Liver (tissue), 9 donors: ENCODE measurements around the gene UFM1. TPM values are rescaled to one million over a fixed set of nuclear protein-coding genes. Genes with fewer than 3 reads are reported as not detected.

ENCODE experiments used
- DNase-seq: peaks from one replicate; pipeline ENCODE4 v3.0.0-alpha.2; 2017; ENCODE audit warnings: low spot score
- H3K27ac ChIP-seq, 2 donors: one replicate each; pipeline ENCODE4 v1.7.0; 2013; ENCODE audit warnings: inconsistent platforms in 2 of 2, low read length in 2 of 2, control low read depth in 1 of 2, low read depth in 1 of 2, mild to moderate bottlenecking in 1 of 2
- H3K27me3 ChIP-seq, 4 donors: one replicate each; pipeline versions ENCODE4 v1.6.1 to v1.7.0; 2013; ENCODE audit warnings: low read length in 3 of 4, inconsistent platforms in 1 of 4, mild to moderate bottlenecking in 1 of 4, moderate library complexity in 1 of 4; ENCODE audit not compliant: control insufficient read depth in 4 of 4, insufficient read depth in 4 of 4
- H3K36me3 ChIP-seq, 4 donors: one replicate each; pipeline versions ENCODE4 v1.6.1 to v1.7.0; 2013; ENCODE audit warnings: low read length in 3 of 4, mild to moderate bottlenecking in 3 of 4, low read depth in 1 of 4, moderate library complexity in 1 of 4; ENCODE audit not compliant: control insufficient read depth in 4 of 4, insufficient read depth in 3 of 4
- H3K4me1 ChIP-seq, 4 donors: one replicate each; pipeline versions ENCODE4 v1.6.1 to v1.7.0; 2013; ENCODE audit warnings: low read length in 3 of 4, mild to moderate bottlenecking in 3 of 4, moderate library complexity in 1 of 4; ENCODE audit not compliant: control insufficient read depth in 4 of 4, insufficient read depth in 4 of 4
- H3K4me3 ChIP-seq, 3 donors: one replicate each; pipeline versions ENCODE4 v1.6.1 to v1.7.0; 2013; ENCODE audit warnings: low read length in 3 of 3, control low read depth in 1 of 3, low read depth in 1 of 3, mild to moderate bottlenecking in 1 of 3
- H3K9ac ChIP-seq, 2 donors: one replicate each; pipeline ENCODE4 v1.7.0; 2013; ENCODE audit warnings: low read length in 2 of 2, mild to moderate bottlenecking in 2 of 2, moderate library complexity in 2 of 2, control low read depth in 1 of 2, low read depth in 1 of 2
- H3K9me3 ChIP-seq, 4 donors: one replicate each; pipeline versions ENCODE4 v1.6.1 to v1.7.0; 2013; ENCODE audit warnings: low read length in 3 of 4; ENCODE audit not compliant: control insufficient read depth in 4 of 4
- ATF3 ChIP-seq: IDR thresholded peaks from 2 replicates; pipeline ENCODE4 v1.6.1; 2016; ENCODE audit warnings: antibody characterized with exemption
- EGR1 ChIP-seq, 2 donors: IDR thresholded peaks; 2 replicates each; pipeline ENCODE4 v1.6.1; 2016 to 2018; ENCODE audit warnings: antibody characterized with exemption in 2 of 2, low read depth in 2 of 2
- FOXA1 ChIP-seq: IDR thresholded peaks from 2 replicates; pipeline ENCODE4 v1.6.1; 2016; ENCODE audit warnings: antibody characterized with exemption
- FOXA2 ChIP-seq: IDR thresholded peaks from 2 replicates; pipeline ENCODE4 v1.6.1; 2016; ENCODE audit warnings: antibody characterized with exemption
- GABPA ChIP-seq, 2 donors: IDR thresholded peaks in 1 of 2; conservative IDR thresholded peaks in 1 of 2; 2 replicates each; pipeline ENCODE4 v1.6.1; 2016; ENCODE audit warnings: antibody characterized with exemption in 2 of 2, mild to moderate bottlenecking in 1 of 2, moderate library complexity in 1 of 2
- HNF4A ChIP-seq, 2 donors: conservative IDR thresholded peaks; 2 replicates each; pipeline ENCODE4 v1.6.1; 2016; ENCODE audit warnings: antibody characterized with exemption in 2 of 2, mild to moderate bottlenecking in 2 of 2
- HNF4G ChIP-seq: IDR thresholded peaks from 2 replicates; pipeline ENCODE4 v1.6.1; 2016; ENCODE audit warnings: antibody characterized with exemption
- JUND ChIP-seq, 2 donors: IDR thresholded peaks; 2 replicates each; pipeline ENCODE4 v1.6.1; 2016; ENCODE audit warnings: antibody characterized with exemption in 2 of 2
- NR2F2 ChIP-seq: IDR thresholded peaks from 2 replicates; pipeline ENCODE4 v1.6.1; 2016; ENCODE audit warnings: antibody characterized with exemption
- RAD21 ChIP-seq, 2 donors: IDR thresholded peaks; 2 replicates each; pipeline ENCODE4 v1.6.1; 2016; ENCODE audit warnings: antibody characterized with exemption in 2 of 2, mild to moderate bottlenecking in 2 of 2
- RXRA ChIP-seq, 2 donors: IDR thresholded peaks; 2 replicates each; pipeline ENCODE4 v1.6.1; 2017 to 2018; ENCODE audit warnings: antibody characterized with exemption in 2 of 2, mild to moderate bottlenecking in 1 of 2
- SP1 ChIP-seq: IDR thresholded peaks from 2 replicates; pipeline ENCODE4 v1.6.1; 2018; ENCODE audit warnings: antibody characterized with exemption, mild to moderate bottlenecking
- TAF1 ChIP-seq: conservative IDR thresholded peaks from 2 replicates; pipeline ENCODE4 v1.6.1; 2016; ENCODE audit warnings: antibody characterized with exemption, mild to moderate bottlenecking
- YY1 ChIP-seq: IDR thresholded peaks from 2 replicates; pipeline ENCODE4 v1.6.1; 2016; ENCODE audit warnings: antibody characterized with exemption, mild to moderate bottlenecking
- ZBTB33 ChIP-seq: IDR thresholded peaks from 2 replicates; pipeline ENCODE4 v1.6.1; 2016; ENCODE audit warnings: antibody characterized with exemption
- WGBS: extraction: QIAGEN DNeasy Blood & Tissue Kit; methylation state at CpG from one replicate; pipeline ENCODE4 v1.1.7; 2013; 5-methylcytosine and 5-hydroxymethylcytosine counted together
- polyA plus RNA-seq, 2 donors: library from polyadenylated mRNA; stranded (reverse) in 1 of 2; unstranded in 1 of 2; fragments of 200-250 nt in 1 of 2; fragments of >200 nt in 1 of 2; fragmentation: Nextera tagmentation in 1 of 2; extraction: Ambion mirVana in 1 of 2; gene quantifications; one replicate each; pipeline versions ENCODE4 v1.2.1 to v1.2.3, GENCODE V29; 2013 to 2015
- total RNA-seq, 2 donors: library from RNA; depleted of rRNA; stranded (reverse); fragments of >200 nt; gene quantifications; one replicate each; pipeline ENCODE4 v1.2.3, GENCODE V29; 2014
- TF ChIP-seq, protein P1 (sequence below): IDR thresholded peaks from 2 replicates; pipeline ENCODE4 v1.6.1; 2016; ENCODE audit warnings: antibody characterized with exemption
- TF ChIP-seq, protein P2 (sequence below): fragments of 150-350 bp; IDR thresholded peaks from 2 replicates; pipeline ENCODE4 v1.5.1; 2017; ENCODE audit warnings: improper control_type of control experiment, low read depth, low read length; ENCODE audit not compliant: missing input control
- donor health status: healthy.
- donor health status: healthy.
- donor health status: healthy.
- donor health status: healthy.
- donor health status: healthy.

UFM1 gene
- total RNA-seq (10 to 100 TPM; 24.7 to 45.7 TPM), polyA plus RNA-seq (10 to 100 TPM; 24.3 to 40.0 TPM)

DNA sequence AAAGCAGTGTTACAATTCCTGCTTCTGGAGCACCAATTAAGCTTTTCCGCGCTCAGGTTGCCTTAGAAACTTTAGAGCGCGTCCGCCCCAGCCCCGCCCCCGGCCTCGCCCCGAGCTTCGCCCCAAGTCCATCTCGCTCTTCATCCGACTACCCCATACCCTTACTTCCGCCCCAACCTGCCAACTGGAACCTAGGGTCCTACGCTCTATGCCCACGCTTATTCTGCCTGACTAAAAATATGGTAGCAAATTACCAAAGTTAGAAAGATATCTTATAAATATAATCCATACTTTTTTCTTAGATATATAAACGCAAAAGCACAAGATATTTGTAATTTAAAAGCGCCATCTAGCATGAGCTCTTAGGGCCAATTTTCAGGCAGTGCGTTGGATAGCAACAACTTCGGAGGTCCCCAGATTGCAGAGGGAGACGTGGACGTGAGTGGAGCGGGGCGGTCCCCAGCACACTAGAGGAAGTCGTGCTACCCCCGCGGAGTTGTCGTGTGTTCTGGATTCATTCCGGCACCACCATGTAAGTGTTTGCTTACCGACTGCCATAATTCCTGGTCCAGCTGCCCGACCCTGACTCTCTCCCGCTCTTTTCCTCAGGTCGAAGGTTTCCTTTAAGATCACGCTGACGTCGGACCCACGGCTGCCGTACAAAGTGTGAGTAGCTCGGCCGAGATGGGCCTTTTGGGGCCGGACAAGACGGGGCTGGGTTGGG lies at the start of gene UFM1:
UFM1 (plus strand) TSS at position 462 of the 724 bp plus-strand sequence; CDS start at position 531, 69 bp downstream.
- peak within 1 kb of the TSS; percentile 78 to 90 for H3K27ac ChIP-seq
- no peaks in the 10 kb centered on the region for H3K9me3 ChIP-seq
- no peaks in the 10 kb centered on the region for H3K27me3 ChIP-seq
- WGBS: under 1% methylated on average over 41 of the region's 41 CpGs
- peak; percentile 84 for DNase-seq
- H3K4me1 ChIP-seq: peaks cover 0 to 17% (median 5%) of the 10 kb centered on the region in 4 donors
- H3K36me3 ChIP-seq: peaks cover 0 to 12% (median 3%) of the 10 kb centered on the region in 4 donors
- TF ChIP-seq FOXA1: no peak
- TF ChIP-seq RAD21 (IDR thresholded peaks at IDR 0.05): no peak
- peak in 1 of 2 donors; percentile 23 for TF ChIP-seq EGR1 (IDR thresholded peaks at IDR 0.05; ENCODE audit: low read depth in 2 of 2)
- TF ChIP-seq YY1: peak; percentile 74
- TF ChIP-seq NR2F2: no peak
- TF ChIP-seq HNF4A (conservative IDR thresholded peaks at IDR 0.05): peak; percentile 64 to 68
- peak; percentile 24 for TF ChIP-seq ATF3
- TF ChIP-seq, protein P1, sequence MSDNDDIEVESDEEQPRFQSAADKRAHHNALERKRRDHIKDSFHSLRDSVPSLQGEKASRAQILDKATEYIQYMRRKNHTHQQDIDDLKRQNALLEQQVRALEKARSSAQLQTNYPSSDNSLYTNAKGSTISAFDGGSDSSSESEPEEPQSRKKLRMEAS: peak; percentile 52
- TF ChIP-seq HNF4G: no peak
- peak; percentile 73 for TF ChIP-seq SP1
- TF ChIP-seq, protein P2, sequence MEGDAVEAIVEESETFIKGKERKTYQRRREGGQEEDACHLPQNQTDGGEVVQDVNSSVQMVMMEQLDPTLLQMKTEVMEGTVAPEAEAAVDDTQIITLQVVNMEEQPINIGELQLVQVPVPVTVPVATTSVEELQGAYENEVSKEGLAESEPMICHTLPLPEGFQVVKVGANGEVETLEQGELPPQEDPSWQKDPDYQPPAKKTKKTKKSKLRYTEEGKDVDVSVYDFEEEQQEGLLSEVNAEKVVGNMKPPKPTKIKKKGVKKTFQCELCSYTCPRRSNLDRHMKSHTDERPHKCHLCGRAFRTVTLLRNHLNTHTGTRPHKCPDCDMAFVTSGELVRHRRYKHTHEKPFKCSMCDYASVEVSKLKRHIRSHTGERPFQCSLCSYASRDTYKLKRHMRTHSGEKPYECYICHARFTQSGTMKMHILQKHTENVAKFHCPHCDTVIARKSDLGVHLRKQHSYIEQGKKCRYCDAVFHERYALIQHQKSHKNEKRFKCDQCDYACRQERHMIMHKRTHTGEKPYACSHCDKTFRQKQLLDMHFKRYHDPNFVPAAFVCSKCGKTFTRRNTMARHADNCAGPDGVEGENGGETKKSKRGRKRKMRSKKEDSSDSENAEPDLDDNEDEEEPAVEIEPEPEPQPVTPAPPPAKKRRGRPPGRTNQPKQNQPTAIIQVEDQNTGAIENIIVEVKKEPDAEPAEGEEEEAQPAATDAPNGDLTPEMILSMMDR: no peak
- peak; percentile 61 for TF ChIP-seq ZBTB33
- peak; percentile 78 for TF ChIP-seq TAF1
- TF ChIP-seq JUND (IDR thresholded peaks at IDR 0.05): peak in 1 of 2 donors; percentile 31
- peak in 1 of 2 donors; percentile 13 for TF ChIP-seq RXRA (IDR thresholded peaks at IDR 0.05)
- peak; percentile 59 to 83 for TF ChIP-seq GABPA (IDR thresholded peaks at IDR 0.05 in 1 of 2, conservative IDR thresholded peaks at IDR 0.05 in 1 of 2)
- peak within 1 kb of the TSS; percentile 66 to 94 (median 80) for H3K4me3 ChIP-seq
- H3K9ac ChIP-seq: peak within 1 kb of the TSS; percentile 52 to 92

GRCh38 chr13:38301236-38301635 lies 48.4 kb upstream of the UFM1 start:
- WGBS: 75% methylated on average over 4 of the region's 4 CpGs
- DNase-seq: no peak
- TF ChIP-seq, protein P1: no peak
- no peak for TF ChIP-seq RAD21 (IDR thresholded peaks at IDR 0.05)
- TF ChIP-seq YY1: no peak
- no peak for TF ChIP-seq TAF1
- no peak for TF ChIP-seq FOXA1
- no peak for TF ChIP-seq ZBTB33
- no peak for TF ChIP-seq FOXA2
- no peak for TF ChIP-seq HNF4A (conservative IDR thresholded peaks at IDR 0.05)
- TF ChIP-seq NR2F2: no peak
- TF ChIP-seq GABPA (IDR thresholded peaks at IDR 0.05 in 1 of 2, conservative IDR thresholded peaks at IDR 0.05 in 1 of 2): no peak
- no peak for TF ChIP-seq HNF4G
- no peak for TF ChIP-seq JUND (IDR thresholded peaks at IDR 0.05)
- TF ChIP-seq EGR1 (IDR thresholded peaks at IDR 0.05; ENCODE audit: low read depth in 2 of 2): no peak
- TF ChIP-seq, protein P2: no peak
- TF ChIP-seq RXRA (IDR thresholded peaks at IDR 0.05): no peak
- no peak for TF ChIP-seq SP1
- no peak for TF ChIP-seq ATF3

More at GRCh38 chr13:38301236-38301635, 48.4 kb upstream of the UFM1 start:
- H3K36me3 ChIP-seq: no peaks in the 10 kb centered on the region
- no peaks in the 10 kb centered on the region for H3K9me3 ChIP-seq
- no peak overlapping the region for H3K4me3 ChIP-seq
- no peaks in the 10 kb centered on the region for H3K4me1 ChIP-seq
- H3K27me3 ChIP-seq: no peaks in the 10 kb centered on the region
- H3K27ac ChIP-seq: no peak overlapping the region
- H3K9ac ChIP-seq: no peak overlapping the region
